HG03432 (cell line): Measurements from ENCODE around the gene GARIN5A.

Experiments
- ATAC-seq: cut with Tn5 transposase; IDR thresholded peaks from one replicate; pipeline ENCODE4 v1.9.1; 2021; ENCODE audit warnings: mild to moderate bottlenecking, moderate library complexity; ENCODE audit not compliant: unreplicated experiment

The GARIN5A gene

DNA sequence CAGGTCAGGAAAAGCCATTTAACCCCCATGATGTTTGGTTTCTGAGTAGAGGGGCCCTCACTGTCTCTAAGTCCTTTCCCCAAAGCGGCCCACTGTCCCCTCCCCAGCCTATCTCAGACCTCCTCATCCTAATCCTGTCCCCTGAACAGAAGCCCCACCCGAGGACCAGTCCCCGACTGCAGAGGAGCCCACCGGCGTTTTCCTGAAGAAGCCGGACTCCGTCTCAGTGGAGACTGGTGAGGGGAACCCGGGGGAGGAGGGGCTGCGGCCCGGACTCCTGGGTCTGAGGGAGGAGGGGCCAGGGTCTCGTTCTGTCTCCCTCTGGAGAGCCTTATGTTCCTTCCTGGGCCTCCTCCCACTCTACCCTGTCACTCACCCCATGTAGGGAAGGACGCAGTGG lies 41.0 kb downstream of the GARIN5A start:
- ATAC-seq, result no peak

DNA sequence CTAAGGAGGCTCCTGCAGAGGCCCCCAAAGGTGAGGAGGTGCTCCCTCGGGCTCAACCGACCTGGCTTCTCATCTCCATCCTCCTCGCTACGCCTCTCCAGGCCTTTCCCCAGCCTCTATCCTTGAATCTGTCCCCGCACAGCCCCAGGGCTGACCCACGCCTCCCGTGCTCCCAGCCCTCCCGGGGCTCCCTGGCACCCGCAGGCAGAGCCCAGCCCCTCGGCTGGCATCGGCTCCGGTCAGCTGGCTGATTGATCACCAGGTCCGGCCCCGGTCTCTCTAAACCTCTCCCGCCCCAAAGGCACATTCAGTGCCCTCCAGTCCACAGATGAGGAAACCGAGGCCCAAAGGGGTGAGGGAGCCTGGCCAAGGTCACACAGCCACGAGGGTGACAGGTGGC lies 41.4 kb downstream of the GARIN5A start:
- ATAC-seq, result no peak

- ATAC-seq, result no peak
Observed at GRCh38 chr19:50434525-50434924, 42.1 kb downstream of the GARIN5A start.

GRCh38 chr19:50433201-50434180 lies 43.2 kb downstream of the GARIN5A start:
- ATAC-seq, result no peak

DNA sequence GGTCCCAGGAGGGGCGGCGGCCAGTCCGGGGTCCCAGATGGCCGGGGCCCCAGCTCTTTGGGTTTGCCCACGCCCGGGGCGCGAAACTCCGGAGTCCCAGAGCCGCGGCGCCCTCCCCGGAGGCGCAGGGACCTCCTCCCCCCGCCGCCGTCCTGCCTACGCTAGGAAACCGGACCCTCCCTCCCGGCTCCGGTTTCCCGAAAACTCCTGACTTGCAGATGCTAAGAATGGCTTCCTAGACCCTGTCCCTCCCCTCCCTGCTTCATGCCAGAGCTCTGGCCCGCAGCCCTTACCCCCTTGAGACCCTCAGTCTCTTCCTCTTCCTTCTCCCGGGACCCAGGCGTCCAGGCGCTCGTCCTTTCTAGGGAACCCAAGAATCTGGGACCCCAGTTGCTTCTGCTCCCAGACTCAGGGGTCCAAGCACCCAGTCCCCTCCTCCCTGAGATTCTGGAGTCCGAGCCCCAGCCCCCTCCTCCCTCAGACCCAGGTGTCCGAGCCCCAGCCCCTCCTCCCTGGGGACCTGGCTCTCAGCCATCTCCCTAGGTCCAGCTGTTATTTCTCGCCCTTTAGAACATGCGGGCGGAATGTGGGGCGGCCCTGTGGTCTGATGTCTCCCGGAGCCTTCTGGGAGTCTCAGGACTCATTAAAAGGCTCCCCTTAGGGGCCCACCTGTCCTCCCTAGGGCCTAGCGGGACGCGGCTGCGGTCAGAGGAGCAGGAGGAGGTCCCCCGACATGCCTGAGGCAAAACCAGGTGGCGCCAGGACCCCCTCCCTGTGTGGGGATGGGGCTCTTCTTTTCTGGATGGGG lies 44.2 kb downstream of the GARIN5A start, which contains the start of gene MYBPC2:
MYBPC2 (plus strand) TSS at position 672 of the 808 bp plus-strand sequence; CDS start at position 734, 62 bp downstream.
- no peak for ATAC-seq

- peak; percentile 77 for ATAC-seq
Observed at GRCh38 chr19:50431343-50432220, 45.1 kb downstream of the GARIN5A start.

GRCh38 chr19:50430888-50431342 lies 45.7 kb downstream of the GARIN5A start:
- no peak for ATAC-seq

DNA sequence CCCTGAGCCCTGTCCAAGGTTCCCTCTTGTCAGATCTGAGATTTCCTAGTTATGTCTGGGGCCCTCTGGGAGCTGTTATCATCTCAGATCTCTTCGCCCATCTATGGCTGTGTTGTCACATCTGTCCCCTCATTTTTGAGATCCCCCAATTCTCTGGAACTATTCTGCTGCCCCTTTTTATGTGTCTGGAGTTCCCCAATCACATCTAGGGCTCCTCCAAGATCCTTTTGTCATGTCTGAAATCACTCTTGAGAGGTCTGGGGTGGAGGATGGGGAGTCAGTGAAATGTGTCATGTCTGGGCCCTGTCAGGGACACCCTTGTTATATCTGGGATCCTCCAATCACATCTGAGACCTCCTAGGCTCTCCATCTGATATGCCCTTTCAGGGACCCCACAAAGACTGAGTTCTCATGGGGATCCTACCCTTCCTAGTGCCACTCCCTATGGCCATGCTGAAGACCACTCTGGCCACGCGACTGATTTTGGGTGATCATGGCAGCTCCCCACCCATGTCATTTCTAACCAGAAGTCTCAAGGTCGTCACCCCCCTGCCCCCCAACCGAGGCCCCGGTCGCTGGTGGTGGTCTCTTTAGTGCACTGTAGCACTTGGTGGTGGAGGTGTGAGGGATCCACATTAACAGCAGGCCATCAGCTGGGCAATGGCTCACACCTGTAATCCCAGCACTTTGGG lies 47.7 kb downstream of the GARIN5A start:
- no peak for ATAC-seq

DNA sequence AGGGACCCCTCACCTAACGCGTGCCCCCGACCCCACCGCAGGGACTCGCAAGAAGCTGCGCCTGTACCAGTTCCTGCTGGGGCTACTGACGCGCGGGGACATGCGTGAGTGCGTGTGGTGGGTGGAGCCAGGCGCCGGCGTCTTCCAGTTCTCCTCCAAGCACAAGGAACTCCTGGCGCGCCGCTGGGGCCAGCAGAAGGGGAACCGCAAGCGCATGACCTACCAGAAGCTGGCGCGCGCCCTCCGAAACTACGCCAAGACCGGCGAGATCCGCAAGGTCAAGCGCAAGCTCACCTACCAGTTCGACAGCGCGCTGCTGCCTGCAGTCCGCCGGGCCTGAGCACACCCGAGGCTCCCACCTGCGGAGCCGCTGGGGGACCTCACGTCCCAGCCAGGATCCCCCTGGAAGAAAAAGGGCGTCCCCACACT lies 48.6 kb downstream of the GARIN5A start:
- ATAC-seq, result no peak

- ATAC-seq, result no peak
Observed at GRCh38 chr19:50427318-50427925, 49.2 kb downstream of the GARIN5A start.

DNA sequence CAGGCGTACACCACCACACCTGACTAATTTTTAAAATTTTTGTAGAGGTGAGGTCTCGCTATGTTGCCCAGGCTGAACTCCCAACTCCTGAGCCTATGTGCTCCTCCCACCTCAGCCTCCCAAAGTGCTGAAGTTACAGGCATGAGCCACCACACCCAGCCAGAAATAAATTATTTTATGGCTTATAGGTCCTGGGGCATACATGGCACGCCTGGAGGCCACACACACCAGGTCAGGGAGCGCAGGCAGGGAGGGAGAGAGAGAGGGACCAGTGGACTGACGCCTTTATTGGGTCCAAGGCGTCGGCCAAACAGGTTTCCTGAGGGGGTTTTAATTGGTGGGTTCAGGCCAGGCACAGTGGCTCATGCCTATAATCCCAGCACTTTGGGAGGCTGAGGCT lies 51.1 kb downstream of the GARIN5A start:
- ATAC-seq, result no peak

DNA sequence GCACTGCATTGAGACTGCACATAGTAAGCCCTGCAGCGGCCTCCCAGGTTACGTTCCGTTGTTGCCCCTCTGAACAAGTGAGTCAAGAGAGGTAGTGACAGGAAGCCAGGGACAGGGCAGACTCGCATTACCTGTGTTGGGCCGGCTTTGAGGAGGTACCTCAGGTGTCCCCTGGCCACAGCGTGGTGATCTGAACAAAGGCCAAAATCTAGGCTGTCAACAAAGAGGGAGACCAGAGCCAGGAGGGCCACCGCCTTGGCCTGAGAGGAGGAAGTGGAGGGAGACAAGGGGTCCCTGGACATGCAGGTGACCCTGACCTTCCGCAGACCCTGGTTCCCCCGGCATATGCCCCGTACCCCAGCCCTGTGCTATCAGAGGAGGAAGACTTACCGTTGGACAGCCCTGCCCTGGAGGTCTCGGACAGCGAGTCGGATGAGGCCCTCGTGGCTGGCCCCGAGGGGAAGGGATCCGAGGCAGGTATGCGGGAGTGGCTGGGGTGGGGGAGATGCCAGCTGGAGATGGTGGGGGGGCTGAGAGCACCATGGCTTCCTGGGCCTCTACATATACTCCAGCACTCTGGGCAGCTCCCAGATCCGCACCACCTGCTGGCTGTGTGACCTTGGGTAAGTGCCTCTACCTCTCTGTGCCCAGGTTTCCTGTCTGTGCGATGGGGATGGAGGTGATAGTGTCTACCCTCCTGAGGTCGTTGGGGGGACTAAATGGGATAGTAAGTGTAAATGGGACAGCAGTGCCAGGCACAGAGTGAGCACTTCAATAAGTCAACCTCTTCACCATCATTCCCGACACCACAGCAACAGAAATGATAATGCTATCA lies 53.2 kb downstream of the GARIN5A start:
- no peak for ATAC-seq

- ATAC-seq, result no peak
Observed at GRCh38 chr19:50422397-50423278, 54.0 kb downstream of the GARIN5A start.

DNA sequence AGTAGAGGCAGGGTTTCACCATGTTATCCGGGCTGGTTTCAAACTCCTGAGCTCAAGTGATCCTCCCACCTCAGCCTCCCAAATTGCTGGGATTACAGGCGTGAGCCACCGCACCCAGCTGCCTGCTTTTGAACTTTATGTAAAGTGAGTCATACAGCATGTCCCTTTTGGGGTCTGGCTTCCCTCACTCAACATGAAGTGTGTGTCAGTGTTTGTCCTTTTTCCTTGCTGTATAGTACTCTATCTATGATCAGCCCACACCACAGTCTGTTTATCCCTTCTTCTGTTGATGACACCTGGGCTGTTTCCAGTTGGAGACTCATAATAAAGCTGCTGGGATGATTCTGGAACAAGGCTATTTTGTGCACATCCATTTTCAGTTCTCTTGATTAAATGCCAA lies 55.8 kb downstream of the GARIN5A start:
- ATAC-seq, result no peak

DNA sequence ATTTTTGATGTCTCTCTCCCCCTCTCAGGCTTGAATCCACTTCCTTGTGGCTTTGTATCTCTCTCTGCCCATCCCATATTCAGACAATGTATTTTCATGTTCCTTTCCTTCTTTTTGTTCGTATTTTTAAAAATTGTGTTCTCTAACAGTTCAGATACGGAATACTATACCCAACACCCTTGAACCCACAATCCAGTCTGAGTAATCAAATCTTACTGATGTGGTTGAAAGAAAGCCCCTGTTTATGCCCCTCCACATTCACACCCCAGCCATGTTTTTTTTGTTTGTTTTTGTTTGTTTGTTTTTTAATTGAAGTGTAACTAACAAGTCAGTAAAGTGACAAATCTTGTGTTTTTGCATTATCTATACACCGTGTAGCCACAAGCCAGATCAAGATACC lies 56.5 kb downstream of the GARIN5A start:
- no peak for ATAC-seq

DNA sequence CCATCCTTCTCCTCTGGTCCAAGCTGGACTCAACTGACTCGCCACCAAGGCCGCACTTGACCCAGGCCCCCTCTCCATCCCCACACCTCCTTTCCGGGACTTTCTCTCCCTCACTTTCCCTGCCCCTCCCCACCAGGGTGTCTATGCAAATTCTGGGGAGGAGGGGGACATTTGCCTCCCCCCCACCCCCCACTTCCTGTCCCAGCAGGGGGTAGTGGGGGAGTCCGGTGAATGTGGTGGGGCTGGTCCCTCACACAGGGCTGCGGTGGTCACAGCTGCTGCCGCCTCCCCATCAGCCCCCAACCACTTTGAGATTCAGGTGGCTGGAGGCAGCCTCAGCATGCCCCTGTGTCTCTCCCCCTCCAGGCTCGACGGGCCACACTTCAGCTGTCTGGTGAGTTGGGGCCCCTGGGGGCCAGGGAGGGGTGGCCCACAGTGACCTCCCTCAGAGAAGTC lies 57.0 kb downstream of the GARIN5A start:
- ATAC-seq, result no peak

- no peak for ATAC-seq
Observed at GRCh38 chr19:50419022-50419579, 57.5 kb downstream of the GARIN5A start.
